K562 (cell line): Measurements from ENCODE around the gene NET1. TPM values are rescaled to one million over a fixed set of nuclear protein-coding genes. Genes with fewer than 3 reads are reported as not detected.
A peak's percentile ranks its signal among the peaks of the same experiment; 100 is the strongest.

Experiments used
- FOXO4 ChIP-seq: fragments of 450-650 bp; formaldehyde crosslinking; IDR thresholded peaks from 2 replicates; pipeline ENCODE4 v1.4.0; 2020; ENCODE audit warnings: mild to moderate bottlenecking, moderate library complexity
- HNRNPLL ChIP-seq: fragments of 200-400 bp; formaldehyde crosslinking; IDR thresholded peaks from 2 replicates; pipeline ENCODE4 v1.6.1; 2017; ENCODE audit warnings: low read length, low read depth, mild to moderate bottlenecking; ENCODE audit not compliant: poor library complexity, severe bottlenecking
- IRF1 ChIP-seq: sonication (generic); formaldehyde crosslinking; IDR thresholded peaks from 2 replicates; pipeline ENCODE4 v1.8.0; 2022; ENCODE audit warnings: missing genetic modification reagents, mild to moderate bottlenecking, borderline replicate concordance
- NCOA6 ChIP-seq: fragments of 450-650 bp; IDR thresholded peaks from 2 replicates; pipeline ENCODE4 v1.6.1; 2017; ENCODE audit warnings: mild to moderate bottlenecking
- NFXL1 ChIP-seq: fragments of 450-650 bp; formaldehyde crosslinking; IDR thresholded peaks from 2 replicates; pipeline ENCODE4 v1.4.0; 2021; ENCODE audit warnings: mild to moderate bottlenecking
- PRPF4 ChIP-seq: fragments of 200-400 bp; formaldehyde crosslinking; IDR thresholded peaks from one replicate; pipeline ENCODE4 v1.6.1; 2017; ENCODE audit warnings: low read length, low read depth, mild to moderate bottlenecking; ENCODE audit not compliant: insufficient read depth, poor library complexity, severe bottlenecking
- RAD21 ChIP-seq, 2 experiments: fragments of 250-450 bp in 1 of 2; fragments of 450-650 bp in 1 of 2; sonication (Bioruptor Pico) in 1 of 2; formaldehyde crosslinking in 1 of 2; IDR thresholded peaks in 1 of 2; conservative IDR thresholded peaks in 1 of 2; 2 replicates each; pipeline versions ENCODE4 v1.4.0 to v1.8.0; 2020 to 2022; ENCODE audit warnings: mild to moderate bottlenecking in 2 of 2, moderate library complexity in 1 of 2
- RFX7 ChIP-seq: fragments of 250-450 bp; sonication (Bioruptor Pico); IDR thresholded peaks from 2 replicates; pipeline ENCODE4 v1.5.1; 2021; ENCODE audit warnings: mild to moderate bottlenecking
- SMARCE1 ChIP-seq: fragments of 450-650 bp; IDR thresholded peaks from 2 replicates; pipeline ENCODE4 v1.7.1; 2016; ENCODE audit warnings: mild to moderate bottlenecking
- TAF15 ChIP-seq: fragments of 200-400 bp; formaldehyde crosslinking; IDR thresholded peaks from 2 replicates; pipeline ENCODE4 v1.6.1; 2017; ENCODE audit warnings: mild to moderate bottlenecking, low read depth, low read length, moderate library complexity
- ZBTB34 ChIP-seq: fragments of 250-450 bp; sonication (Bioruptor Pico); IDR thresholded peaks from 2 replicates; pipeline ENCODE4 v1.8.0; 2021; ENCODE audit warnings: mild to moderate bottlenecking, moderate library complexity
- ZBTB49 ChIP-seq: sonication (generic); formaldehyde crosslinking; IDR thresholded peaks from 2 replicates; pipeline ENCODE4 v1.8.0; 2022; ENCODE audit warnings: missing genetic modification reagents, mild to moderate bottlenecking, borderline replicate concordance
- ZMIZ1 ChIP-seq, 2 experiments: fragments of 150-350 bp in 1 of 2; IDR thresholded peaks; 2 replicates each; pipeline ENCODE4 v1.6.1; 2012 to 2016; ENCODE audit warnings: low read depth in 2 of 2, low read length in 2 of 2, mild to moderate bottlenecking in 1 of 2, moderate library complexity in 1 of 2
- polyA plus RNA-seq, 8 experiments: library from polyadenylated mRNA; depleted of rRNA in 4 of 8; stranded (reverse) in 5 of 8; unstranded in 3 of 8; fragments of >200 nt; fragmentation: Nextera tagmentation in 2 of 8; fragmentation: Illumina TruSeq in 1 of 8; extraction: Ambion mirVana in 2 of 8; extraction: Trizol in 1 of 8; gene quantifications; 2 replicates each; pipeline versions ENCODE4 v1.2.1 to v1.2.3, GENCODE V29; 2011 to 2014; ENCODE audit warnings: inconsistent platforms in 1 of 8, missing spikeins in 1 of 8
- total RNA-seq, 7 experiments: library from RNA; depleted of rRNA in 6 of 7; stranded (reverse); fragments of >200 nt in 6 of 7; fragmentation: Illumina TruSeq in 2 of 7; extraction: Trizol in 2 of 7; gene quantifications; 2 replicates each; pipeline versions ENCODE4 v1.2.1 to v1.2.3, GENCODE V29; 2011 to 2021; ENCODE audit warnings: low replicate concordance in 1 of 7

Gene NET1
- total and polyA plus RNA-seq, 9 of the 15 experiments (the other 6 are each of a cell fraction or from before 2014, with no cell fraction given) = 47.4 to 258 (median 106) TPM

- TF ChIP-seq ZMIZ1 (IDR thresholded peaks at IDR 0.05; ENCODE audit: low read depth in 2 of 2, low read length in 2 of 2) (peak in 1 of 2 experiments; percentile 70; a peak in 1 of 4 replicates), RFX7 (no peak), IRF1 (CRISPR knock-in tag) (no peak), SMARCE1 (peak; percentile 74), TAF15 (no peak), ZBTB49 (CRISPR knock-in tag) (no peak), FOXO4 (no peak), NCOA6 (no peak), PRPF4 (no peak), HNRNPLL (no peak), NFXL1 (CRISPR knock-in tag) (no peak), ZBTB34 (CRISPR knock-in tag) (no peak), RAD21 (CRISPR knock-in tag; conservative IDR thresholded peaks at IDR 0.05 in 1 of 2, IDR thresholded peaks at IDR 0.05 in 1 of 2) (no peak)
Observed at GRCh38 chr10:5477948-5478693, 65.8 kb downstream of the NET1 start (continued).
